Measurements from ENCODE around the gene PRAMEF15.
A peak's percentile ranks its signal among the peaks of the same experiment; 100 is the strongest.
"Not testable (repeated sequence)": the region's sequence is repeated elsewhere in the genome, so short reads cannot be mapped to it uniquely, and the experiment has no call there.

Gene PRAMEF15

GRCh38 chr1:13315281-13315680, at the start of gene PRAMEF15:
Gene PRAMEF15, plus strand, starts transcription at chr1:13315581. Its CDS starts 2,827 bp downstream, at chr1:13318408.
- DNase-seq (ENCODE audit: extremely low spot score); CTCF ChIA-PET; POLR2A ChIA-PET: not testable (repeated sequence)

GRCh38 chr1:13277016-13277415, 38.4 kb upstream of the PRAMEF15 start:
- CTCF ChIA-PET; DNase-seq (ENCODE audit: extremely low spot score); POLR2A ChIA-PET: not testable (repeated sequence)

- POLR2A ChIA-PET; DNase-seq (ENCODE audit: extremely low spot score); CTCF ChIA-PET: not testable (repeated sequence)
These were observed 35.8 kb upstream of the PRAMEF15 start for GRCh38 chr1:13279617-13280016.

GRCh38 chr1:13285037-13285436, 30.3 kb upstream of the PRAMEF15 start, which contains the start of gene PRAMEF8:
Gene PRAMEF8, minus strand, starts transcription at chr1:13285137. Its CDS starts 1,046 bp downstream, at chr1:13284091.
- DNase-seq (ENCODE audit: extremely low spot score); POLR2A ChIA-PET; CTCF ChIA-PET: not testable (repeated sequence)

GRCh38 chr1:13289030-13289429, 26.4 kb upstream of the PRAMEF15 start:
- CTCF ChIA-PET; POLR2A ChIA-PET; DNase-seq (ENCODE audit: extremely low spot score): not testable (repeated sequence)

GRCh38 chr1:13297216-13297931, 18.0 kb upstream of the PRAMEF15 start:
- CTCF ChIA-PET; DNase-seq (ENCODE audit: extremely low spot score); POLR2A ChIA-PET: not testable (repeated sequence)

- DNase-seq (ENCODE audit: extremely low spot score); CTCF ChIA-PET; POLR2A ChIA-PET: not testable (repeated sequence)
These were observed 16.7 kb upstream of the PRAMEF15 start for GRCh38 chr1:13298699-13299098.

- CTCF ChIA-PET; POLR2A ChIA-PET; DNase-seq (ENCODE audit: extremely low spot score): not testable (repeated sequence)
These were observed 13.2 kb upstream of the PRAMEF15 start for GRCh38 chr1:13302197-13302596.

- CTCF ChIA-PET; POLR2A ChIA-PET; DNase-seq (ENCODE audit: extremely low spot score): not testable (repeated sequence)
These were observed 12.1 kb upstream of the PRAMEF15 start, which contains the start of gene PRAMEF33 for GRCh38 chr1:13303239-13303638. Gene PRAMEF33, plus strand, starts transcription at chr1:13303539. Its CDS starts 2,416 bp downstream, at chr1:13305955.

GRCh38 chr1:13342496-13342895, 27.1 kb downstream of the PRAMEF15 start:
- POLR2A ChIA-PET; CTCF ChIA-PET; DNase-seq (ENCODE audit: extremely low spot score): not testable (repeated sequence)

GRCh38 chr1:13347034-13347433, 31.7 kb downstream of the PRAMEF15 start, which contains the start of gene PRAMEF14:
Gene PRAMEF14, minus strand, starts transcription at chr1:13347134. Its CDS starts 1,820 bp downstream, at chr1:13345314.
- DNase-seq (ENCODE audit: extremely low spot score); CTCF ChIA-PET; POLR2A ChIA-PET: not testable (repeated sequence)

GRCh38 chr1:13353476-13353875, 38.1 kb downstream of the PRAMEF15 start:
- CTCF ChIA-PET; DNase-seq (ENCODE audit: extremely low spot score); POLR2A ChIA-PET: not testable (repeated sequence)

GRCh38 chr1:13354475-13354874, 39.1 kb downstream of the PRAMEF15 start:
- DNase-seq (ENCODE audit: extremely low spot score); CTCF ChIA-PET: not testable (repeated sequence)

GRCh38 chr1:13356774-13357173, 41.4 kb downstream of the PRAMEF15 start:
- DNase-seq (ENCODE audit: extremely low spot score); POLR2A ChIA-PET; CTCF ChIA-PET: not testable (repeated sequence)

More at GRCh38 chr1:13354475-13354874, 39.1 kb downstream of the PRAMEF15 start:
- POLR2A ChIA-PET: not testable (repeated sequence)

GRCh38 chr1:13362364-13362763, 47.0 kb downstream of the PRAMEF15 start:
- DNase-seq (ENCODE audit: extremely low spot score); CTCF ChIA-PET; POLR2A ChIA-PET: not testable (repeated sequence)

GRCh38 chr1:13364928-13365327, 49.5 kb downstream of the PRAMEF15 start:
- CTCF ChIA-PET; DNase-seq (ENCODE audit: extremely low spot score); POLR2A ChIA-PET: not testable (repeated sequence)

GRCh38 chr1:13366536-13366935, 51.2 kb downstream of the PRAMEF15 start:
- CTCF ChIA-PET; DNase-seq (ENCODE audit: extremely low spot score); POLR2A ChIA-PET: not testable (repeated sequence)

- DNase-seq (ENCODE audit: extremely low spot score): peak; percentile 27
- CTCF ChIA-PET, POLR2A ChIA-PET: not testable (repeated sequence)
These were observed 53.2 kb downstream of the PRAMEF15 start for GRCh38 chr1:13368544-13368943.

Measured in HEK293T (cell line).